Muscle of leg (tissue), 11 donors: ENCODE data around the gene TGM4. TPM values are rescaled to one million over a fixed set of nuclear protein-coding genes. Genes with fewer than 3 reads are reported as not detected.

ENCODE experiments used
- DNase-seq: peaks from one replicate; pipeline ENCODE4 v3.0.0; 2013
- H3K27ac ChIP-seq: one replicate; pipeline ENCODE4 v1.5.1; 2013; ENCODE audit warnings: mild to moderate bottlenecking, low read length, control low read depth
- H3K27me3 ChIP-seq: one replicate; pipeline ENCODE4 v1.6.1; 2013; ENCODE audit warnings: low read length; ENCODE audit not compliant: control insufficient read depth, insufficient read depth
- H3K36me3 ChIP-seq: one replicate; pipeline ENCODE4 v1.6.1; 2013; ENCODE audit warnings: low read length; ENCODE audit not compliant: control insufficient read depth, insufficient read depth
- H3K4me1 ChIP-seq: one replicate; pipeline ENCODE4 v1.6.1; 2013; ENCODE audit warnings: low read length; ENCODE audit not compliant: control insufficient read depth, insufficient read depth
- H3K4me3 ChIP-seq: one replicate; pipeline ENCODE4 v1.5.1; 2013; ENCODE audit warnings: low read length, control low read depth
- H3K9me3 ChIP-seq: replicated peaks from 2 replicates; pipeline ENCODE4 v1.6.1; 2013; ENCODE audit warnings: low read depth, low read length; ENCODE audit not compliant: control insufficient read depth
- WGBS: methylation state at CpG from one replicate; pipeline ENCODE4 v1.1.5; 2013; ENCODE audit warnings: missing lambda C conversion rate; ENCODE audit not compliant: insufficient coverage; 5-methylcytosine and 5-hydroxymethylcytosine counted together
- polyA plus RNA-seq, 8 donors: library from polyadenylated mRNA; unstranded; fragments of 120-200 nt; gene quantifications; one replicate each; pipeline versions ENCODE4 v1.2.1 to v1.2.3, GENCODE V29; 2013; ENCODE audit warnings: inconsistent platforms in 1 of 8, low replicate concordance in 1 of 8; ENCODE audit not compliant: insufficient read length in 8 of 8, insufficient read depth in 1 of 8
- total RNA-seq: library from RNA; stranded (reverse); fragments of 120-200 nt; gene quantifications from one replicate; pipeline ENCODE4 v1.2.4, GENCODE V29; 2013

TGM4 gene
- total and polyA plus RNA-seq, 9 donors: 0.04 to 0.28 (median 0.06) TPM; not detected in 3

- no peak overlapping the region for H3K27ac ChIP-seq
- H3K4me3 ChIP-seq: no peak overlapping the region
- H3K36me3 ChIP-seq: no peaks in the 10 kb centered on the region
- H3K4me1 ChIP-seq: no peaks in the 10 kb centered on the region
- H3K9me3 ChIP-seq: no peaks in the 10 kb centered on the region
- no peaks in the 10 kb centered on the region for H3K27me3 ChIP-seq
- no peak for DNase-seq
- 86% methylated on average over 1 of the region's 3 CpGs for WGBS
Measured at GRCh38 chr3:44892689-44893088, 18.3 kb downstream of the TGM4 start.

- Histone ChIP-seq H3K4me1 (no peaks in the 10 kb centered on the region), H3K27me3 (no peaks in the 10 kb centered on the region), H3K9me3 (no peaks in the 10 kb centered on the region), H3K36me3 (no peaks in the 10 kb centered on the region), H3K27ac (no peak overlapping the region), H3K4me3 (no peak overlapping the region)
- WGBS: no CpG with 5 or more reads among the region's 2 CpGs
- DNase-seq: no peak
Measured at GRCh38 chr3:44893097-44893496, 18.7 kb downstream of the TGM4 start.

- H3K27me3 ChIP-seq: no peaks in the 10 kb centered on the region
- DNase-seq: no peak
- H3K9me3 ChIP-seq: no peaks in the 10 kb centered on the region
- no peaks in the 10 kb centered on the region for H3K4me1 ChIP-seq
- no peaks in the 10 kb centered on the region for H3K36me3 ChIP-seq
- no peak overlapping the region for H3K27ac ChIP-seq
- WGBS: no CpG with 5 or more reads among the region's 5 CpGs
- H3K4me3 ChIP-seq: no peak overlapping the region
Measured at GRCh38 chr3:44894485-44894884, 20.1 kb downstream of the TGM4 start.

- Histone ChIP-seq H3K4me3 (no peak overlapping the region), H3K36me3 (no peaks in the 10 kb centered on the region), H3K27ac (no peak overlapping the region), H3K9me3 (no peaks in the 10 kb centered on the region), H3K4me1 (no peaks in the 10 kb centered on the region), H3K27me3 (no peaks in the 10 kb centered on the region)
- WGBS: 83% methylated on average over 1 of the region's 2 CpGs
- no peak for DNase-seq
Measured at GRCh38 chr3:44896440-44896839, 22.0 kb downstream of the TGM4 start.

GRCh38 chr3:44899683-44900367 is 25.4 kb downstream of the TGM4 start:
- no peak for DNase-seq
- WGBS: 53% methylated on average over 5 of the region's 13 CpGs
- no peaks in the 10 kb centered on the region for H3K27me3 ChIP-seq
- no peaks in the 10 kb centered on the region for H3K36me3 ChIP-seq
- no peak overlapping the region for H3K27ac ChIP-seq
- H3K4me1 ChIP-seq: no peaks in the 10 kb centered on the region
- no peaks in the 10 kb centered on the region for H3K9me3 ChIP-seq
- no peak overlapping the region for H3K4me3 ChIP-seq

- no peaks in the 10 kb centered on the region for H3K27me3 ChIP-seq
- no peaks in the 10 kb centered on the region for H3K36me3 ChIP-seq
- no peak overlapping the region for H3K27ac ChIP-seq
- DNase-seq: no peak
- WGBS: 48% methylated on average over 4 of the region's 4 CpGs
- H3K4me3 ChIP-seq: no peak overlapping the region
- H3K4me1 ChIP-seq: no peaks in the 10 kb centered on the region
- H3K9me3 ChIP-seq: no peaks in the 10 kb centered on the region
Measured at GRCh38 chr3:44902628-44903027, 28.2 kb downstream of the TGM4 start.

- WGBS: 20% methylated on average over 1 of the region's 2 CpGs
Measured at GRCh38 chr3:44903314-44903713, 28.9 kb downstream of the TGM4 start.

GRCh38 chr3:44903751-44904150 is 29.3 kb downstream of the TGM4 start:
- Histone ChIP-seq H3K4me1 (no peaks in the 10 kb centered on the region), H3K27ac (no peak overlapping the region), H3K36me3 (no peaks in the 10 kb centered on the region), H3K4me3 (no peak overlapping the region), H3K27me3 (no peaks in the 10 kb centered on the region), H3K9me3 (no peaks in the 10 kb centered on the region)
- WGBS: 92% methylated on average over 14 of the region's 15 CpGs
- no peak for DNase-seq

More at GRCh38 chr3:44903314-44903713, 28.9 kb downstream of the TGM4 start:
- Histone ChIP-seq H3K4me1 (no peaks in the 10 kb centered on the region), H3K36me3 (no peaks in the 10 kb centered on the region), H3K9me3 (no peaks in the 10 kb centered on the region), H3K27ac (no peak overlapping the region), H3K4me3 (no peak overlapping the region), H3K27me3 (no peaks in the 10 kb centered on the region)
- DNase-seq: no peak

- DNase-seq: no peak
- no peaks in the 10 kb centered on the region for H3K4me1 ChIP-seq
- no peaks in the 10 kb centered on the region for H3K36me3 ChIP-seq
- H3K9me3 ChIP-seq: no peaks in the 10 kb centered on the region
- H3K27me3 ChIP-seq: peaks cover 2% of the 10 kb centered on the region
- WGBS: no CpG with 5 or more reads among the region's 3 CpGs
- no peak overlapping the region for H3K4me3 ChIP-seq
- H3K27ac ChIP-seq: no peak overlapping the region
Measured at GRCh38 chr3:44905446-44906157, 31.2 kb downstream of the TGM4 start.

GRCh38 chr3:44906997-44907396 is 32.6 kb downstream of the TGM4 start:
- H3K36me3 ChIP-seq: no peaks in the 10 kb centered on the region
- DNase-seq: no peak
- H3K27ac ChIP-seq: no peak overlapping the region
- peaks cover 2% of the 10 kb centered on the region for H3K27me3 ChIP-seq
- H3K4me3 ChIP-seq: no peak overlapping the region
- 81% methylated on average over 3 of the region's 4 CpGs for WGBS
- H3K9me3 ChIP-seq: no peaks in the 10 kb centered on the region
- H3K4me1 ChIP-seq: no peaks in the 10 kb centered on the region
